Spleen (tissue), 7 donors: ENCODE measurements around the gene AK3.
"Not testable (repeated sequence)": the region's sequence is repeated elsewhere in the genome, so short reads cannot be mapped to it uniquely, and the experiment has no call there.

ENCODE experiments used
- CTCF ChIP-seq, 11 experiments: fragments of 200-600 bp in 7 of 11; fragments of 450-650 bp in 4 of 11; sonication (generic) in 4 of 11; IDR thresholded peaks in 8 of 11; conservative IDR thresholded peaks in 3 of 11; 1 replicate in 7 of 11; 2 replicates in 4 of 11; pipeline versions ENCODE4 v1.4.0 to v1.8.0; 2016 to 2021; ENCODE audit warnings: antibody characterized with exemption in 11 of 11, inconsistent platforms in 4 of 11, mild to moderate bottlenecking in 1 of 11
- POLR2A ChIP-seq, 3 donors: fragments of 450-650 bp; IDR thresholded peaks; one replicate each; pipeline ENCODE4 v1.5.1; 2017; ENCODE audit warnings: antibody characterized with exemption in 3 of 3, mild to moderate bottlenecking in 1 of 3
- POLR2AphosphoS5 ChIP-seq, 3 donors: sonication (generic); formaldehyde crosslinking; IDR thresholded peaks; one replicate each; pipeline ENCODE4 v1.5.1; 2017; ENCODE audit warnings: antibody characterized with exemption in 3 of 3
- donor health status: DM: no; HTN: no; CAD: no; lungs with moderate emphysema.
- donor health status: DM: no; HTN: no; CAD: no.
- donor health status: DM: no; HTN: no; CAD: no.

- not testable (repeated sequence) for TF ChIP-seq POLR2AphosphoS5 (IDR thresholded peaks at IDR 0.05); CTCF (IDR thresholded peaks at IDR 0.05 in 8 of 11, conservative IDR thresholded peaks at IDR 0.05 in 3 of 11); POLR2A (IDR thresholded peaks at IDR 0.05)
These were observed 13.5 kb upstream of the AK3 start for GRCh38 chr9:4754530-4754929.
